Glomerular visceral epithelial cell (primary cell): ENCODE measurements around the gene C12orf76.
A peak's percentile ranks its signal among the peaks of the same experiment; 100 is the strongest.
"Not testable (repeated sequence)": the region's sequence is repeated elsewhere in the genome, so short reads cannot be mapped to it uniquely, and the experiment has no call there.

Experiments used
- DNase-seq: peaks from one replicate; pipeline ENCODE4 v3.0.0-alpha.2; 2016; ENCODE audit errors: extremely low spot score

The C12orf76 gene

GRCh38 chr12:110048242-110049027 lies at the start of gene C12orf76:
TSS of gene C12orf76 (minus strand) at chr12:110048522. CDS start at chr12:110048495, 27 bp downstream.
- peak; percentile 94 for DNase-seq

- DNase-seq: no peak
Measured at GRCh38 chr12:110093631-110094311, 45.4 kb upstream of the C12orf76 start.

- DNase-seq: no peak
Measured at GRCh38 chr12:110091136-110091711, 42.9 kb upstream of the C12orf76 start.

GRCh38 chr12:110090266-110091135 lies 42.2 kb upstream of the C12orf76 start:
- no peak for DNase-seq

GRCh38 chr12:110088936-110089335 lies 40.6 kb upstream of the C12orf76 start:
- DNase-seq: no peak

GRCh38 chr12:110088216-110088615 lies 39.9 kb upstream of the C12orf76 start:
- not testable (repeated sequence) for DNase-seq

- no peak for DNase-seq
Measured at GRCh38 chr12:110084314-110085015, 36.1 kb upstream of the C12orf76 start.

GRCh38 chr12:110080410-110080809 lies 32.1 kb upstream of the C12orf76 start:
- DNase-seq: no peak

GRCh38 chr12:110079477-110080400 lies 31.4 kb upstream of the C12orf76 start:
- DNase-seq: no peak

GRCh38 chr12:110077800-110078199 lies 29.5 kb upstream of the C12orf76 start:
- DNase-seq: no peak

- DNase-seq: no peak
Measured at GRCh38 chr12:110075880-110076279, 27.6 kb upstream of the C12orf76 start.

- no peak for DNase-seq
Measured at GRCh38 chr12:110074089-110074488, 25.8 kb upstream of the C12orf76 start.

GRCh38 chr12:110073049-110073831 lies 24.9 kb upstream of the C12orf76 start:
- DNase-seq: no peak

- DNase-seq: not testable (repeated sequence)
Measured at GRCh38 chr12:110072636-110073035, 24.3 kb upstream of the C12orf76 start.

- no peak for DNase-seq
Measured at GRCh38 chr12:110071967-110072366, 23.6 kb upstream of the C12orf76 start.

- DNase-seq: no peak
Measured at GRCh38 chr12:110071504-110071903, 23.2 kb upstream of the C12orf76 start.

- DNase-seq: no peak
Measured at GRCh38 chr12:110068654-110069053, 20.3 kb upstream of the C12orf76 start.

- not testable (repeated sequence) for DNase-seq
Measured at GRCh38 chr12:110068115-110068514, 19.8 kb upstream of the C12orf76 start.

GRCh38 chr12:110067531-110067930 lies 19.2 kb upstream of the C12orf76 start:
- DNase-seq: no peak
